Limb (tissue), 2 donors: Measurements from ENCODE around the gene ADAP1.
A peak's percentile ranks its signal among the peaks of the same experiment; 100 is the strongest.
"Not testable (repeated sequence)": the region's sequence is repeated elsewhere in the genome, so short reads cannot be mapped to it uniquely, and the experiment has no call there.

Source experiments
- DNase-seq, 2 donors: peaks; one replicate each; pipeline ENCODE4 v3.0.0-alpha.2; 2016; ENCODE audit errors: extremely low spot score in 2 of 2

The ADAP1 gene

GRCh38 chr7:940599-941408 lies 13.7 kb downstream of the ADAP1 start:
- DNase-seq, result no peak

- no peak for DNase-seq
Observed at GRCh38 chr7:939843-940242, 14.6 kb downstream of the ADAP1 start.

- no peak for DNase-seq
Observed at GRCh38 chr7:938546-939185, 15.8 kb downstream of the ADAP1 start.

- no peak for DNase-seq
Observed at GRCh38 chr7:937856-938484, 16.5 kb downstream of the ADAP1 start.

- peak in 1 of 2 donors; percentile 18 for DNase-seq
Observed at GRCh38 chr7:936386-937054, 18.0 kb downstream of the ADAP1 start.

GRCh38 chr7:935874-936385 lies 18.6 kb downstream of the ADAP1 start:
- no peak for DNase-seq

GRCh38 chr7:935164-935873 lies 19.2 kb downstream of the ADAP1 start:
- peak in 1 of 2 donors; percentile 25 for DNase-seq

- no peak for DNase-seq
Observed at GRCh38 chr7:934469-935163, 19.9 kb downstream of the ADAP1 start.

- DNase-seq, result no peak
Observed at GRCh38 chr7:932651-932975, 21.9 kb downstream of the ADAP1 start.

GRCh38 chr7:931871-932650 lies 22.4 kb downstream of the ADAP1 start:
- DNase-seq, result peak in 1 of 2 donors; percentile 21

- no peak for DNase-seq
Observed at GRCh38 chr7:930975-931758, 23.3 kb downstream of the ADAP1 start.

GRCh38 chr7:929311-929711 lies 25.2 kb downstream of the ADAP1 start:
- DNase-seq, result no peak

- no peak for DNase-seq
Observed at GRCh38 chr7:927031-927671, 27.3 kb downstream of the ADAP1 start.

- no peak for DNase-seq
Observed at GRCh38 chr7:926061-927030, 28.1 kb downstream of the ADAP1 start.

- no peak for DNase-seq
Observed at GRCh38 chr7:925601-926000, 28.9 kb downstream of the ADAP1 start.

GRCh38 chr7:924541-925231 lies 29.8 kb downstream of the ADAP1 start:
- DNase-seq, result no peak

- not testable (repeated sequence) for DNase-seq
Observed at GRCh38 chr7:924042-924441, 30.4 kb downstream of the ADAP1 start.
